ENCODE measurements around the gene TTC39A.
"Not testable (repeated sequence)": the region's sequence is repeated elsewhere in the genome, so short reads cannot be mapped to it uniquely, and the experiment has no call there.

Gene TTC39A

GRCh38 chr1:51325011-51325385 lies 5.4 kb downstream of the TTC39A start:
- not testable (repeated sequence) for H3K27me3 ChIP-seq (ENCODE audit: control insufficient read depth, insufficient read depth, low read length); H3K36me3 ChIP-seq (ENCODE audit: control insufficient read depth, insufficient read depth, low read length); H3K4me3 ChIP-seq (ENCODE audit: low read depth, low read length); H3K9me3 ChIP-seq (ENCODE audit: control insufficient read depth, insufficient read depth, low read depth, low read length); H3K27ac ChIP-seq (ENCODE audit: low read depth, low read length); H3K9ac ChIP-seq (ENCODE audit: low read length)
- peaks cover 19% of the 10 kb centered on the region for H3K4me1 ChIP-seq (ENCODE audit: control insufficient read depth, insufficient read depth, low read length)

- no peaks in the 10 kb centered on the region for H3K36me3 ChIP-seq (ENCODE audit: control insufficient read depth, insufficient read depth, low read length)
- no peaks in the 10 kb centered on the region for H3K9me3 ChIP-seq (ENCODE audit: control insufficient read depth, insufficient read depth, low read depth, low read length)
- H3K4me3 ChIP-seq (ENCODE audit: low read depth, low read length), result no peak overlapping the region
- H3K9ac ChIP-seq (ENCODE audit: low read length), result no peak overlapping the region
- peaks cover 3% of the 10 kb centered on the region; the same call in 1 of the 2 replicates for H3K27me3 ChIP-seq (ENCODE audit: control insufficient read depth, insufficient read depth, low read length)
- H3K4me1 ChIP-seq (ENCODE audit: control insufficient read depth, insufficient read depth, low read length), result peaks cover 17% of the 10 kb centered on the region
- H3K27ac ChIP-seq (ENCODE audit: low read depth, low read length), result no peak overlapping the region
Observed at GRCh38 chr1:51324251-51325010, 5.9 kb downstream of the TTC39A start.

DNA sequence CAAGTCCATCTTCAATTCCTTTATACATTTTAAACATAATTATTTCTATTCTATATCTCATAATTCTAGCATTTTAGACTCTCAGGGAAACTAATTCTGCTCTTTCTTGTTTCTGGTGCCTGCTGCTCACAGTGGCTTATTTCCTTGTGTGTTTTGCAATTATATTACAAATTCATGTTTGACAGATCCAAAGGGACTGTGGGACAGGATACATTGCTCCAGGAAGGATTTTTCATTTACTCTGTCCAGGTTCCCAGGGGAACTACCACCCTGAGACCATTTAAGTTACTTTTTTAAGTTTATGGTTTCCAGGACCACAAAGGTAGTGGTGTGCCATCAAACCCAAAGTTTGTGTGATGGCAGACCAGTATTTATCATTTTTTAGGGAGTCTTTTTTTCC lies 6.6 kb downstream of the TTC39A start:
- H3K9ac ChIP-seq (ENCODE audit: low read length), result no peak overlapping the region
- H3K4me3 ChIP-seq (ENCODE audit: low read depth, low read length), result no peak overlapping the region
- H3K27me3 ChIP-seq (ENCODE audit: control insufficient read depth, insufficient read depth, low read length), result no peaks in the 10 kb centered on the region
- H3K4me1 ChIP-seq (ENCODE audit: control insufficient read depth, insufficient read depth, low read length), result peaks cover 17% of the 10 kb centered on the region
- H3K36me3 ChIP-seq (ENCODE audit: control insufficient read depth, insufficient read depth, low read length), result no peaks in the 10 kb centered on the region
- no peak overlapping the region for H3K27ac ChIP-seq (ENCODE audit: low read depth, low read length)
- H3K9me3 ChIP-seq (ENCODE audit: control insufficient read depth, insufficient read depth, low read depth, low read length), result no peaks in the 10 kb centered on the region

GRCh38 chr1:51322417-51323101 lies 7.8 kb downstream of the TTC39A start:
- Histone ChIP-seq H3K4me1 (ENCODE audit: control insufficient read depth, insufficient read depth, low read length) (peaks cover 17% of the 10 kb centered on the region), H3K9ac (ENCODE audit: low read length) (no peak overlapping the region), H3K36me3 (ENCODE audit: control insufficient read depth, insufficient read depth, low read length) (no peaks in the 10 kb centered on the region), H3K27me3 (ENCODE audit: control insufficient read depth, insufficient read depth, low read length) (no peaks in the 10 kb centered on the region), H3K4me3 (ENCODE audit: low read depth, low read length) (no peak overlapping the region), H3K27ac (ENCODE audit: low read depth, low read length) (no peak overlapping the region), H3K9me3 (ENCODE audit: control insufficient read depth, insufficient read depth, low read depth, low read length) (no peaks in the 10 kb centered on the region)

- Histone ChIP-seq H3K36me3 (ENCODE audit: control insufficient read depth, insufficient read depth, low read length) (no peaks in the 10 kb centered on the region), H3K4me1 (ENCODE audit: control insufficient read depth, insufficient read depth, low read length) (peaks cover 12% of the 10 kb centered on the region), H3K4me3 (ENCODE audit: low read depth, low read length) (no peak overlapping the region), H3K27ac (ENCODE audit: low read depth, low read length) (no peak overlapping the region), H3K27me3 (ENCODE audit: control insufficient read depth, insufficient read depth, low read length) (no peaks in the 10 kb centered on the region), H3K9ac (ENCODE audit: low read length) (no peak overlapping the region), H3K9me3 (ENCODE audit: control insufficient read depth, insufficient read depth, low read depth, low read length) (no peaks in the 10 kb centered on the region)
Observed at GRCh38 chr1:51321924-51322280, 8.5 kb downstream of the TTC39A start.

- H3K27ac ChIP-seq (ENCODE audit: low read depth, low read length), result no peak overlapping the region
- H3K27me3 ChIP-seq (ENCODE audit: control insufficient read depth, insufficient read depth, low read length), result no peaks in the 10 kb centered on the region
Observed at GRCh38 chr1:51320967-51321923, 9.1 kb downstream of the TTC39A start.

DNA sequence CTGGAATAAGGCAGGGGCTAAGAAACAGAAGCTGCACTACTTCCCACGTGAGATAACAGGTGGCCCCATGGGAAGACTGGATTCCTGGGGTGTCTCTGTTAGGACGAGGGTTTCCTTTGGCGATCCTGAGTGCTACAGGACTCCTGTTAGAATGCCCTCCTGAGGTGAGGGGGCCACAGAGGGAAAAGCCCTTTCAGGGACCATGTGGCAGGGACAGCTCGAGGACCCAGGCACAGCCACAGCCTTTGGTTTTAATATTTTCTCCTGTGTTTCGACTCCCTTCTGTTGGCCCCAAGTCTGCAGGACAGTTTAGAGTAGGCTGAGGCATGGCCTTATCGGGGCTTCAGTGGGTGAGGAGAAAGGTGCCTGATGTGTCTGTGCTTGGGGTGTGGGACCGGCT lies 12.6 kb downstream of the TTC39A start:
- Histone ChIP-seq H3K9me3 (ENCODE audit: control insufficient read depth, insufficient read depth, low read depth, low read length) (no peaks in the 10 kb centered on the region), H3K9ac (ENCODE audit: low read length) (no peak overlapping the region), H3K4me1 (ENCODE audit: control insufficient read depth, insufficient read depth, low read length) (peaks cover 10% of the 10 kb centered on the region; the same call in 1 of the 2 replicates), H3K36me3 (ENCODE audit: control insufficient read depth, insufficient read depth, low read length) (no peaks in the 10 kb centered on the region), H3K4me3 (ENCODE audit: low read depth, low read length) (no peak overlapping the region), H3K27ac (ENCODE audit: low read depth, low read length) (no peak overlapping the region), H3K27me3 (ENCODE audit: control insufficient read depth, insufficient read depth, low read length) (no peaks in the 10 kb centered on the region)

More at GRCh38 chr1:51320967-51321923, 9.1 kb downstream of the TTC39A start:
- Histone ChIP-seq H3K4me3 (ENCODE audit: low read depth, low read length) (no peak overlapping the region), H3K36me3 (ENCODE audit: control insufficient read depth, insufficient read depth, low read length) (no peaks in the 10 kb centered on the region), H3K9me3 (ENCODE audit: control insufficient read depth, insufficient read depth, low read depth, low read length) (no peaks in the 10 kb centered on the region), H3K9ac (ENCODE audit: low read length) (no peak overlapping the region), H3K4me1 (ENCODE audit: control insufficient read depth, insufficient read depth, low read length) (peaks cover 6% of the 10 kb centered on the region; the same call in 1 of the 2 replicates)

GRCh38 chr1:51316846-51317120 lies 13.6 kb downstream of the TTC39A start:
- Histone ChIP-seq H3K27ac (ENCODE audit: low read depth, low read length) (no peak overlapping the region), H3K4me3 (ENCODE audit: low read depth, low read length) (no peak overlapping the region), H3K27me3 (ENCODE audit: control insufficient read depth, insufficient read depth, low read length) (no peaks in the 10 kb centered on the region), H3K9me3 (ENCODE audit: control insufficient read depth, insufficient read depth, low read depth, low read length) (no peaks in the 10 kb centered on the region), H3K4me1 (ENCODE audit: control insufficient read depth, insufficient read depth, low read length) (peaks cover 7% of the 10 kb centered on the region; the same call in 1 of the 2 replicates), H3K36me3 (ENCODE audit: control insufficient read depth, insufficient read depth, low read length) (no peaks in the 10 kb centered on the region), H3K9ac (ENCODE audit: low read length) (no peak overlapping the region)

- H3K27me3 ChIP-seq (ENCODE audit: control insufficient read depth, insufficient read depth, low read length), result no peaks in the 10 kb centered on the region
- no peak overlapping the region for H3K27ac ChIP-seq (ENCODE audit: low read depth, low read length)
- H3K36me3 ChIP-seq (ENCODE audit: control insufficient read depth, insufficient read depth, low read length), result no peaks in the 10 kb centered on the region
- no peak overlapping the region for H3K9ac ChIP-seq (ENCODE audit: low read length)
- peaks cover 4% of the 10 kb centered on the region; the same call in 1 of the 2 replicates for H3K4me1 ChIP-seq (ENCODE audit: control insufficient read depth, insufficient read depth, low read length)
- no peaks in the 10 kb centered on the region for H3K9me3 ChIP-seq (ENCODE audit: control insufficient read depth, insufficient read depth, low read depth, low read length)
- H3K4me3 ChIP-seq (ENCODE audit: low read depth, low read length), result no peak overlapping the region
Observed at GRCh38 chr1:51316113-51316845, 14.1 kb downstream of the TTC39A start.

GRCh38 chr1:51314974-51315373 lies 15.4 kb downstream of the TTC39A start:
- Histone ChIP-seq H3K27ac (ENCODE audit: low read depth, low read length) (no peak overlapping the region), H3K9ac (ENCODE audit: low read length) (no peak overlapping the region), H3K4me3 (ENCODE audit: low read depth, low read length) (no peak overlapping the region), H3K27me3 (ENCODE audit: control insufficient read depth, insufficient read depth, low read length) (no peaks in the 10 kb centered on the region), H3K9me3 (ENCODE audit: control insufficient read depth, insufficient read depth, low read depth, low read length) (no peaks in the 10 kb centered on the region), H3K36me3 (ENCODE audit: control insufficient read depth, insufficient read depth, low read length) (no peaks in the 10 kb centered on the region), H3K4me1 (ENCODE audit: control insufficient read depth, insufficient read depth, low read length) (peaks cover 4% of the 10 kb centered on the region; the same call in 1 of the 2 replicates)
